Measurements from ENCODE around the gene LRRC28. TPM values are rescaled to one million over a fixed set of nuclear protein-coding genes. Genes with fewer than 3 reads are reported as not detected.

LRRC28 gene
- polyA plus RNA-seq, 1 of the 3 experiments (the other 2 are of a cell fraction), result 15.2 TPM

GRCh38 chr15:99390667-99391066 lies 139.4 kb downstream of the LRRC28 start:
- no peaks in the 10 kb centered on the region for H3F3A ChIP-seq (replicated peaks; ENCODE audit: insufficient read depth)
- H3K79me2 ChIP-seq (ENCODE audit: insufficient read depth), result no peaks in the 10 kb centered on the region
- CTCF ChIA-PET, result interaction anchor here (1.3 kb wide), 1 partner anchor 10 kb away, joined by 3 read pairs; no protein-coding TSS in a partner anchor
- H4K20me1 ChIP-seq (ENCODE audit: insufficient read depth), result no peaks in the 10 kb centered on the region
- no peaks in the 10 kb centered on the region for H3K27me3 ChIP-seq (ENCODE audit: insufficient read depth)
- no peaks in the 10 kb centered on the region for H3K4me1 ChIP-seq (ENCODE audit: control insufficient read depth in 1 of 2, insufficient read depth in 2 of 2, low read depth in 1 of 2, low read length in 1 of 2)
- no peak for TF ChIP-seq SIN3A (IDR thresholded peaks at IDR 0.05; ENCODE audit: borderline replicate concordance, low read depth, low read length)
- 0 out of 2 replicates have a peak, but pooled peaks have one; percentile 11 for TF ChIP-seq CTCF (IDR thresholded peaks at IDR 0.05)
- H3K9me2 ChIP-seq, result no peaks in the 10 kb centered on the region
- DNase-seq, result no peak
- no peak overlapping the region for H3K9ac ChIP-seq
- WGBS (ENCODE audit: low lambda C conversion rate), result 78% methylated on average over 5 of the region's 5 CpGs
- H3K27ac ChIP-seq (ENCODE audit: low read depth in 2 of 2, low read length in 1 of 2), result no peak overlapping the region
- POLR2A ChIA-PET, result no interaction called here
- H3K9me3 ChIP-seq, result no peaks in the 10 kb centered on the region
- no peak overlapping the region for H2AFZ ChIP-seq (ENCODE audit: low read depth)
- H3K4me3 ChIP-seq (ENCODE audit: low read depth in 2 of 2, low read length in 1 of 2), result no peak overlapping the region
- H3K36me3 ChIP-seq (replicated peaks in 1 of 2; ENCODE audit: control insufficient read depth in 1 of 2, insufficient read depth in 2 of 2, low read length in 1 of 2), result no peaks in the 10 kb centered on the region
- H3K4me2 ChIP-seq, result no peak overlapping the region

GRCh38 chr15:99393641-99394040 lies 142.4 kb downstream of the LRRC28 start:
- Histone ChIP-seq H3K27ac (ENCODE audit: low read depth in 2 of 2, low read length in 1 of 2) (no peak overlapping the region), H4K20me1 (ENCODE audit: insufficient read depth) (no peaks in the 10 kb centered on the region), H3K9me2 (no peaks in the 10 kb centered on the region), H3K36me3 (replicated peaks in 1 of 2; ENCODE audit: control insufficient read depth in 1 of 2, insufficient read depth in 2 of 2, low read length in 1 of 2) (no peaks in the 10 kb centered on the region), H3K4me2 (no peak overlapping the region), H3K9ac (no peak overlapping the region), H3K27me3 (ENCODE audit: insufficient read depth) (no peaks in the 10 kb centered on the region), H3K4me1 (ENCODE audit: control insufficient read depth in 1 of 2, insufficient read depth in 2 of 2, low read depth in 1 of 2, low read length in 1 of 2) (no peaks in the 10 kb centered on the region), H2AFZ (ENCODE audit: low read depth) (no peak overlapping the region), H3K9me3 (no peaks in the 10 kb centered on the region), H3K79me2 (ENCODE audit: insufficient read depth) (no peaks in the 10 kb centered on the region), H3K4me3 (ENCODE audit: low read depth in 2 of 2, low read length in 1 of 2) (no peak overlapping the region), H3F3A (replicated peaks; ENCODE audit: insufficient read depth) (no peaks in the 10 kb centered on the region)
- 31% methylated on average over 1 of the region's 1 CpG for WGBS (ENCODE audit: low lambda C conversion rate)
- TF ChIP-seq USF2 (IDR thresholded peaks at IDR 0.05; ENCODE audit: borderline replicate concordance, low read depth, low read length), result no peak
- no peak for TF ChIP-seq EZH2phosphoT487 (IDR thresholded peaks at IDR 0.05; ENCODE audit: borderline replicate concordance, low read depth)
- ChIA-PET POLR2A (no interaction called here), CTCF (interaction anchor here (1.9 kb wide), 1 partner anchor 311 kb away, joined by 7 read pairs; no protein-coding TSS in a partner anchor)
- DNase-seq, result no peak

GRCh38 chr15:99396375-99396774 lies 145.1 kb downstream of the LRRC28 start:
- POLR2A ChIA-PET, result no interaction called here
- Histone ChIP-seq H3K36me3 (replicated peaks in 1 of 2; ENCODE audit: control insufficient read depth in 1 of 2, insufficient read depth in 2 of 2, low read length in 1 of 2) (no peaks in the 10 kb centered on the region), H2AFZ (ENCODE audit: low read depth) (no peak overlapping the region), H3K4me2 (no peak overlapping the region), H3K4me1 (ENCODE audit: control insufficient read depth in 1 of 2, insufficient read depth in 2 of 2, low read depth in 1 of 2, low read length in 1 of 2) (peaks cover 0 to under 1% of the 10 kb centered on the region in 2 experiments; a peak in 1 of 4 replicates), H4K20me1 (ENCODE audit: insufficient read depth) (no peaks in the 10 kb centered on the region), H3F3A (replicated peaks; ENCODE audit: insufficient read depth) (no peaks in the 10 kb centered on the region), H3K9me2 (no peaks in the 10 kb centered on the region), H3K79me2 (ENCODE audit: insufficient read depth) (no peaks in the 10 kb centered on the region), H3K9ac (no peak overlapping the region), H3K27ac (ENCODE audit: low read depth in 2 of 2, low read length in 1 of 2) (no peak overlapping the region), H3K4me3 (ENCODE audit: low read depth in 2 of 2, low read length in 1 of 2) (no peak overlapping the region), H3K27me3 (ENCODE audit: insufficient read depth) (no peaks in the 10 kb centered on the region), H3K9me3 (no peaks in the 10 kb centered on the region)
- no peak for DNase-seq
- CTCF ChIA-PET, result no interaction called here
- whole genome bisulfite sequencing (ENCODE audit: low lambda C conversion rate), result 93% methylated on average over 5 of the region's 5 CpGs
- TF ChIP-seq MXI1 (IDR thresholded peaks at IDR 0.05; ENCODE audit: low read depth, low read length), result no peak
- TF ChIP-seq SMC3 (IDR thresholded peaks at IDR 0.05; ENCODE audit: low read depth, low read length), result no peak
- TF ChIP-seq SIN3A (IDR thresholded peaks at IDR 0.05; ENCODE audit: borderline replicate concordance, low read depth, low read length), result no peak
- TF ChIP-seq IRF3 (IDR thresholded peaks at IDR 0.05; ENCODE audit: low read depth, low read length), result no peak
- no peak for TF ChIP-seq NRF1 (IDR thresholded peaks at IDR 0.05; ENCODE audit: low read depth, low read length)
- no peak for TF ChIP-seq FOSL2 (IDR thresholded peaks at IDR 0.05; ENCODE audit: borderline replicate concordance, low read depth)
- TF ChIP-seq TEAD4 (IDR thresholded peaks at IDR 0.05; ENCODE audit: borderline replicate concordance, insufficient read depth), result no peak
- TF ChIP-seq GABPA (IDR thresholded peaks at IDR 0.05; ENCODE audit: low read depth), result no peak
- no peak for TF ChIP-seq JUND (IDR thresholded peaks at IDR 0.05)
- no peak for TF ChIP-seq CHD2 (IDR thresholded peaks at IDR 0.05; ENCODE audit: low read length, partially characterized antibody)
- TF ChIP-seq RXRA (IDR thresholded peaks at IDR 0.05; ENCODE audit: borderline replicate concordance, low read depth), result no peak
- no peak for TF ChIP-seq YY1 (IDR thresholded peaks at IDR 0.05; ENCODE audit: low read depth)
- TF ChIP-seq ZBTB33 (IDR thresholded peaks at IDR 0.05; ENCODE audit: borderline replicate concordance, low read depth), result no peak
